GM18517 (cell line): ENCODE data around the gene ABCC8.

ENCODE experiments used
- ATAC-seq: cut with Tn5 transposase; IDR thresholded peaks from one replicate; pipeline ENCODE4 v1.9.1; 2021; ENCODE audit warnings: mild to moderate bottlenecking, moderate library complexity; ENCODE audit not compliant: unreplicated experiment

Gene ABCC8

GRCh38 chr11:17407575-17407974, 69.1 kb downstream of the ABCC8 start:
- no peak for ATAC-seq

GRCh38 chr11:17406818-17407149, 69.9 kb downstream of the ABCC8 start:
- ATAC-seq = no peak

- ATAC-seq = no peak
Measured at GRCh38 chr11:17406082-17406817, 70.4 kb downstream of the ABCC8 start.

- no peak for ATAC-seq
Measured at GRCh38 chr11:17405232-17406005, 71.2 kb downstream of the ABCC8 start.

- no peak for ATAC-seq
Measured at GRCh38 chr11:17403980-17404759, 72.5 kb downstream of the ABCC8 start.

GRCh38 chr11:17402486-17402885, 74.2 kb downstream of the ABCC8 start:
- ATAC-seq = no peak

- ATAC-seq = no peak
Measured at GRCh38 chr11:17401841-17402240, 74.8 kb downstream of the ABCC8 start.

GRCh38 chr11:17401316-17401715, 75.3 kb downstream of the ABCC8 start:
- no peak for ATAC-seq

- no peak for ATAC-seq
Measured at GRCh38 chr11:17400048-17400775, 76.4 kb downstream of the ABCC8 start.

GRCh38 chr11:17399236-17399635, 77.4 kb downstream of the ABCC8 start:
- ATAC-seq = no peak

GRCh38 chr11:17397311-17398002, 79.2 kb downstream of the ABCC8 start:
- ATAC-seq = no peak

- no peak for ATAC-seq
Measured at GRCh38 chr11:17396598-17397310, 79.9 kb downstream of the ABCC8 start.

- ATAC-seq = no peak
Measured at GRCh38 chr11:17395978-17396377, 80.7 kb downstream of the ABCC8 start.

- ATAC-seq = no peak
Measured at GRCh38 chr11:17395554-17395961, 81.1 kb downstream of the ABCC8 start.

- ATAC-seq = no peak
Measured at GRCh38 chr11:17394743-17395390, 81.8 kb downstream of the ABCC8 start.

- no peak for ATAC-seq
Measured at GRCh38 chr11:17393472-17393871, 83.2 kb downstream of the ABCC8 start.

GRCh38 chr11:17392872-17393271, 83.8 kb downstream of the ABCC8 start:
- ATAC-seq = no peak

GRCh38 chr11:17391493-17392355, 84.9 kb downstream of the ABCC8 start:
- ATAC-seq = no peak
